ENCODE measurements around the gene LOXL1. TPM values are rescaled to one million over a fixed set of nuclear protein-coding genes. Genes with fewer than 3 reads are reported as not detected.

The LOXL1 gene
- total RNA-seq, 1 experiment from 2014 or later = not detected

GRCh38 chr15:73986055-73986775 lies 60.0 kb downstream of the LOXL1 start:
- no peak for DNase-seq
- H3K79me2 ChIP-seq (ENCODE audit: low read length) = no peaks in the 10 kb centered on the region

DNA sequence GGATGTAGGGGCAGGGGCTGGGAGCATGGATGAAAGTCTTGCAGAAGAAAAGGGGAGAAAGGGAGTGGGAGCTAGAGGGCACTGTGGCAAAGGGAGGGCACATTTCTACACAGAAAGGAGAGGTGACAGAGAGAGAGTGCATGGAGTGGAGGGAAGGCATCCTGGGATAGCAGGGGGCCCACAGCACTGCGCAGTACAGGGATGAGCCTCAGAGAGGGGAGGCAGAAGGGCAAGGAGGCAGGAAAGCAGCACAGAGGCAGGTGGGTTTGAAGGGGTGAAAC lies 60.5 kb downstream of the LOXL1 start:
- Histone ChIP-seq H3K4me3 (ENCODE audit: low read length) (no peak overlapping the region), H3K4me2 (ENCODE audit: low read depth, low read length, poor library complexity, severe bottlenecking) (no peak overlapping the region), H3K4me1 (ENCODE audit: low read length) (peaks cover 9% of the 10 kb centered on the region), H4K20me1 (ENCODE audit: insufficient read depth, low read depth, low read length) (no peaks in the 10 kb centered on the region), H3K27me3 (ENCODE audit: low read length) (no peaks in the 10 kb centered on the region), H3K36me3 (ENCODE audit: insufficient read depth, low read length) (no peaks in the 10 kb centered on the region), H3K9me3 (ENCODE audit: low read length) (no peaks in the 10 kb centered on the region), H3K9me2 (replicated peaks; ENCODE audit: insufficient read depth, low read length) (no peaks in the 10 kb centered on the region), H3K79me2 (ENCODE audit: low read length) (no peaks in the 10 kb centered on the region), H3K27ac (ENCODE audit: low read length) (no peak overlapping the region), H2AFZ (ENCODE audit: low read length) (no peak overlapping the region), H3K9ac (ENCODE audit: low read length) (no peak overlapping the region)
- DNase-seq = no peak

More at GRCh38 chr15:73986055-73986775, 60.0 kb downstream of the LOXL1 start:
- Histone ChIP-seq H3K36me3 (ENCODE audit: insufficient read depth, low read length) (no peaks in the 10 kb centered on the region), H3K27ac (ENCODE audit: low read length) (no peak overlapping the region), H3K4me1 (ENCODE audit: low read length) (peaks cover 4% of the 10 kb centered on the region), H2AFZ (ENCODE audit: low read length) (no peak overlapping the region), H4K20me1 (ENCODE audit: insufficient read depth, low read depth, low read length) (no peaks in the 10 kb centered on the region), H3K9me2 (replicated peaks; ENCODE audit: insufficient read depth, low read length) (no peaks in the 10 kb centered on the region), H3K9me3 (ENCODE audit: low read length) (no peaks in the 10 kb centered on the region), H3K4me2 (ENCODE audit: low read depth, low read length, poor library complexity, severe bottlenecking) (no peak overlapping the region), H3K4me3 (ENCODE audit: low read length) (no peak overlapping the region), H3K27me3 (ENCODE audit: low read length) (no peaks in the 10 kb centered on the region), H3K9ac (ENCODE audit: low read length) (no peak overlapping the region)

GRCh38 chr15:73987250-73987649 lies 61.0 kb downstream of the LOXL1 start:
- no peak overlapping the region for H3K9ac ChIP-seq (ENCODE audit: low read length)
- H3K4me1 ChIP-seq (ENCODE audit: low read length) = peaks cover 9% of the 10 kb centered on the region
- H3K9me2 ChIP-seq (replicated peaks; ENCODE audit: insufficient read depth, low read length) = no peaks in the 10 kb centered on the region
- no peaks in the 10 kb centered on the region for H4K20me1 ChIP-seq (ENCODE audit: insufficient read depth, low read depth, low read length)
- H3K9me3 ChIP-seq (ENCODE audit: low read length) = no peaks in the 10 kb centered on the region
- H3K27me3 ChIP-seq (ENCODE audit: low read length) = no peaks in the 10 kb centered on the region
- no peak for DNase-seq
- no peak overlapping the region for H2AFZ ChIP-seq (ENCODE audit: low read length)
- no peaks in the 10 kb centered on the region for H3K79me2 ChIP-seq (ENCODE audit: low read length)
- H3K4me2 ChIP-seq (ENCODE audit: low read depth, low read length, poor library complexity, severe bottlenecking) = no peak overlapping the region
- no peak overlapping the region for H3K27ac ChIP-seq (ENCODE audit: low read length)
- no peaks in the 10 kb centered on the region for H3K36me3 ChIP-seq (ENCODE audit: insufficient read depth, low read length)
- no peak overlapping the region for H3K4me3 ChIP-seq (ENCODE audit: low read length)

DNA sequence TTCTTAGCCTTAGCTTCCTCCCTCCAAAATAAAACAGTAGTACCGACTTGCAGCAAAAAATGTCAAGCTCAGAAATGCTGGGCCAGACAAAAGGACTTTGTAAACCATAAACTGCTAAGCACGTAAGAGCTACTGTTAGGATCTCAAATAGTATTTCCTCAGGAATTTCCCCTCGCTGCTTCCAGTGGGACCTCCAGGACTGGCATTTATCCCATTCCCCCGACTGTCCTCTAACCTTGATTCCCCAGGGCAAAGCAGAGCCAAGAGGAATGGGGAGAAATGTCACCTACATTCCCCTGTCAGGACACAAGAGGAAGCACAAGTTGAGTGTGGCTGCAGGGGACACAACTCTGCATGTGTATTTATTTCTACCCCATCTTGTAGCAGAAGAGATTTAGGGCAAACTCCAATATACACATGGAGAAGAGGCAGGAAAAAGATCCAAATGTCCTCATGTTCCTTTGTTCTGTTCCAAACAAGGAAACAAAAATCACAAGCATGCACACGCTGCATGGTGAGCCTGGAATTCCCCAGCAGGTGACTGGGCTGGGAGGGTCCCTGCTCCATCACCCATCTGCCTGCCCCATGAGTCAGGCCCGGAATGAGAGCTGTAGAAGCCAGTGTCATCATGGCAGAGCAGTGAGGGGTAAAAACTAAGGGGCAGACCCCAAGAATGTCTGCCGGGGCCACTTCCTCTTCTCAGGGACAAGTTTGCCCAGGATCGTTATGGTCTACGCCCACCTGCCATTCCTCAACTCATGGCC lies 61.6 kb downstream of the LOXL1 start:
- H3K9me2 ChIP-seq (replicated peaks; ENCODE audit: insufficient read depth, low read length) = no peaks in the 10 kb centered on the region
- H3K4me2 ChIP-seq (ENCODE audit: low read depth, low read length, poor library complexity, severe bottlenecking) = no peak overlapping the region
- no peaks in the 10 kb centered on the region for H4K20me1 ChIP-seq (ENCODE audit: insufficient read depth, low read depth, low read length)
- peaks cover 16% of the 10 kb centered on the region for H3K4me1 ChIP-seq (ENCODE audit: low read length)
- DNase-seq = no peak
- H3K27ac ChIP-seq (ENCODE audit: low read length) = no peak overlapping the region
- H3K9me3 ChIP-seq (ENCODE audit: low read length) = no peaks in the 10 kb centered on the region
- no peak overlapping the region for H3K4me3 ChIP-seq (ENCODE audit: low read length)
- no peaks in the 10 kb centered on the region for H3K27me3 ChIP-seq (ENCODE audit: low read length)
- no peak overlapping the region for H2AFZ ChIP-seq (ENCODE audit: low read length)
- no peaks in the 10 kb centered on the region for H3K79me2 ChIP-seq (ENCODE audit: low read length)
- no peak overlapping the region for H3K9ac ChIP-seq (ENCODE audit: low read length)
- H3K36me3 ChIP-seq (ENCODE audit: insufficient read depth, low read length) = no peaks in the 10 kb centered on the region

DNA sequence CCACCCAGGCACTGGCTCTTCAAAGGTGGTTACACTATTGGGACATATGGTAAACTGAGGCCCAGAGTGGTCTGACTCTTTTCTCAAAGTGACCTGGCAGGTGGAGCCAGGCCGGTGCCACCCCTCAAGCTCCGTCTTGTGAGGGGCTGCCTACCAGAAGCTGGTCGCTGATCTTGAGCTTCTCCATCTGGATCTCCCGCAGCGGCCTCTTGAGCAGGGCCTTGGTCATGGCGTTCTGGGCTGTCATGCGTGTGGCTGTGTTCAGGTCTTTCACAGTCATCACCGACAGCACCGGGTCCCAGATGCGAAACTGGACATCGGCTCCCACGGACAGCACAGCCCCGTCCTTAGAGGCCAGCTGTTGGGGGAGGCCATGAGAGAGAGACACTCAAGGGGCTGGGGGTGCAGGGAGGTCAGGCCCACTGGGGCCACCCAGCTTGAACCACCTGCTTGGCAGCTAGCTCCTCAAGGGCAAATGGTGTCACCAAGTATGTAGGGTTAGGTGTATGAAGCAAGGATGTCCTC lies 62.2 kb downstream of the LOXL1 start:
- no peaks in the 10 kb centered on the region for H3K9me3 ChIP-seq (ENCODE audit: low read length)
- no peak for DNase-seq
- no peak overlapping the region for H3K27ac ChIP-seq (ENCODE audit: low read length)

DNA sequence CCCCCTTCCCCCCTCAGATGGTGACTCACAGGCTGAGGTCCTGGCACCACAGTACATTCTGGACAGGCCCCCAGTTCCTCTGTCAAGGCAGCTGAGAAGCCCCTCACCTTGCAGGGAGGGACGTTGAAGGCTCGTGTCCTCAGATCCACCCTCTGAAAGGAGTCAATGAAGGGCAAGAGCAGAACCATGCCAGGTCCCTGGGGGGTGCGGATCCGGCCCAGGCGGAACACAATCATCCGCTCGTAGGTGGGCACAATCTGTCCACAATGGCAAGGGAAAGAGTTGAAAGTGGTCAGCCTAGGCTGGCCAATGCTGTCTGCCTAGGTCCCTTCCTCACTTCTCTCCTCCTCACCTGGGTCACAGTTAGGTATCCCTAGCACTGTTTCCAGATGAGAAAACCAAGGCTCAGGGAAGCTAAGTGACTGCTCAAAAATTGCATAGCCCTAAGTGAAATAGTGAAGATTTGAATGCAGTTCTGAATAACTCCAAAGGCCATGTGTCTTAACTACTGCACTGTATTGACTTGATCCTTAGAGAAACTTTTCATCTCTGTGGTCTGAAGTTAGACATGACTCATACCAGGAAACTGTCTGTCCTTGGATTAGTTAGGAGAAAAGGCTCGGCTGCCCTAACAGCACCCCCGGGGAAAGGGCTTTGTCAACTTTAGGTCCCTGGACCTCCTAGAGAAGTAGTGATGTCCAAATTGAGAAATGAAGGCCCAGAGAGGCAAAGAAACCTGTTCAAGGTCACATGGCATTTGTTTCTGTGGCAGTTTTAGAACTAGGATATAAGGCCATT lies 62.9 kb downstream of the LOXL1 start:
- H2AFZ ChIP-seq (ENCODE audit: low read length) = no peak overlapping the region

More for the DNA sequence above, 62.2 kb downstream of the LOXL1 start:
- Histone ChIP-seq H3K4me2 (ENCODE audit: low read depth, low read length, poor library complexity, severe bottlenecking) (no peak overlapping the region), H3K36me3 (ENCODE audit: insufficient read depth, low read length) (no peaks in the 10 kb centered on the region), H3K27me3 (ENCODE audit: low read length) (no peaks in the 10 kb centered on the region), H4K20me1 (ENCODE audit: insufficient read depth, low read depth, low read length) (no peaks in the 10 kb centered on the region), H2AFZ (ENCODE audit: low read length) (no peak overlapping the region), H3K4me3 (ENCODE audit: low read length) (no peak overlapping the region), H3K9me2 (replicated peaks; ENCODE audit: insufficient read depth, low read length) (no peaks in the 10 kb centered on the region), H3K9ac (ENCODE audit: low read length) (no peak overlapping the region), H3K4me1 (ENCODE audit: low read length) (peaks cover 17% of the 10 kb centered on the region), H3K79me2 (ENCODE audit: low read length) (no peaks in the 10 kb centered on the region)

GRCh38 chr15:73990250-73991005 lies 64.2 kb downstream of the LOXL1 start:
- H4K20me1 ChIP-seq (ENCODE audit: insufficient read depth, low read depth, low read length) = no peaks in the 10 kb centered on the region
- peaks cover 8% of the 10 kb centered on the region for H3K79me2 ChIP-seq (ENCODE audit: low read length)
- no peaks in the 10 kb centered on the region for H3K9me2 ChIP-seq (replicated peaks; ENCODE audit: insufficient read depth, low read length)
- no peak for DNase-seq
- H3K27ac ChIP-seq (ENCODE audit: low read length) = no peak overlapping the region
- H3K9me3 ChIP-seq (ENCODE audit: low read length) = no peaks in the 10 kb centered on the region
- H2AFZ ChIP-seq (ENCODE audit: low read length) = no peak overlapping the region
- H3K4me1 ChIP-seq (ENCODE audit: low read length) = peaks cover 23% of the 10 kb centered on the region
- H3K36me3 ChIP-seq (ENCODE audit: insufficient read depth, low read length) = no peaks in the 10 kb centered on the region
- no peak overlapping the region for H3K4me3 ChIP-seq (ENCODE audit: low read length)
- peak overlapping the region; percentile 76; the same call in 1 of the 2 replicates for H3K9ac ChIP-seq (ENCODE audit: low read length)
- no peaks in the 10 kb centered on the region for H3K27me3 ChIP-seq (ENCODE audit: low read length)
- peak overlapping the region; percentile 92 for H3K4me2 ChIP-seq (ENCODE audit: low read depth, low read length, poor library complexity, severe bottlenecking)

More for the DNA sequence above, 62.9 kb downstream of the LOXL1 start:
- H3K27ac ChIP-seq (ENCODE audit: low read length) = no peak overlapping the region
- no peaks in the 10 kb centered on the region for H3K9me3 ChIP-seq (ENCODE audit: low read length)
- peaks cover 23% of the 10 kb centered on the region for H3K4me1 ChIP-seq (ENCODE audit: low read length)
- no peaks in the 10 kb centered on the region for H3K27me3 ChIP-seq (ENCODE audit: low read length)
- no peak overlapping the region for H3K4me2 ChIP-seq (ENCODE audit: low read depth, low read length, poor library complexity, severe bottlenecking)
- H3K4me3 ChIP-seq (ENCODE audit: low read length) = no peak overlapping the region
- H3K9ac ChIP-seq (ENCODE audit: low read length) = no peak overlapping the region
- no peaks in the 10 kb centered on the region for H4K20me1 ChIP-seq (ENCODE audit: insufficient read depth, low read depth, low read length)
- H3K9me2 ChIP-seq (replicated peaks; ENCODE audit: insufficient read depth, low read length) = no peaks in the 10 kb centered on the region
- H3K36me3 ChIP-seq (ENCODE audit: insufficient read depth, low read length) = no peaks in the 10 kb centered on the region
- DNase-seq = no peak
- H3K79me2 ChIP-seq (ENCODE audit: low read length) = no peaks in the 10 kb centered on the region

All from Karpas-422 (cell line).